HUES6 (cell line): ENCODE data around the gene FAM24B.

ENCODE experiments used
- H3K27ac ChIP-seq: 2 replicates; pipeline ENCODE4 v1.7.0; 2013; ENCODE audit warnings: low read depth, mild to moderate bottlenecking, low read length, inconsistent platforms
- H3K27me3 ChIP-seq: 2 replicates; pipeline ENCODE4 v1.6.1; 2013; ENCODE audit warnings: low read length; ENCODE audit not compliant: control insufficient read depth, insufficient read depth
- H3K36me3 ChIP-seq: 2 replicates; pipeline ENCODE4 v1.6.1; 2013; ENCODE audit warnings: low read length; ENCODE audit not compliant: control insufficient read depth, insufficient read depth
- H3K4me1 ChIP-seq: 2 replicates; pipeline ENCODE4 v1.6.1; 2013; ENCODE audit warnings: low read length; ENCODE audit not compliant: control insufficient read depth, insufficient read depth
- H3K4me3 ChIP-seq: 2 replicates; pipeline ENCODE4 v1.5.1; 2013; ENCODE audit warnings: low read depth, low read length
- H3K9ac ChIP-seq: one replicate; pipeline ENCODE4 v1.6.1; 2013; ENCODE audit warnings: mild to moderate bottlenecking, low read length
- H3K9me3 ChIP-seq: 2 replicates; pipeline ENCODE4 v1.6.1; 2013; ENCODE audit warnings: low read depth, low read length; ENCODE audit not compliant: control insufficient read depth, insufficient read depth

Gene FAM24B

DNA sequence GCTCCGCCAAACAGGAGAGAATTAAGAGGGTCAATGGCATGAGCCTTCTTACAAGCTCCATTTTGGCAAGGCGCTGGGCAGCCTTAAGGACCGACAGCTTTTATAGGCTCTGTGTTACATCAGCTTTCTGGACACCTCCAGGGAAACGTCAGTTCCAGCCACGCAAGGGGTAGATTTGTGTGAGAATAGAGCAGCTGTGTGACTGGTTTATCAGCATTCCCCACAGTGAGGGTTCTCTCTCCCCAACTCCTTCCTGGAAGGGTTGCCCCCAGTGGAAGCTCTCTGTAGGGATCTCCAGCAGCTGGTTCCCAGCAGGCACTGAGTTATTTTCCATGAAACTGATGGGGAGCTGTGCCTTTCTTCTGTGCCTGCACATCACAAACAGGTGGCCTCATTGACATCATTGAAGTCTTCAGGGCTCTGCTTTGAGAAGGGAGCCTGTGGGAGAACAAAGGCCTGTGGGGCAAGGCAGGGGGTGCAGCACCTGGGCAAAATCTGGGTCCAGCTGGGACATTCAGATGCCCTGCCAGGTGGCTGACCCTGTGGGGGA lies 33.5 kb downstream of the FAM24B start, which contains the start of gene CUZD1:
TSS of gene CUZD1 (minus strand) at position 75 of the 550 bp plus-strand sequence. CDS start at position 61, 14 bp downstream.
- H3K27ac ChIP-seq: no peak within 1 kb of the TSS; the same call in 1 of the 2 replicates
- no peaks in the 10 kb centered on the region for H3K27me3 ChIP-seq
- no peak within 1 kb of the TSS for H3K4me3 ChIP-seq
- H3K9me3 ChIP-seq: peaks cover 4% of the 10 kb centered on the region
- peaks cover 8% of the 10 kb centered on the region for H3K4me1 ChIP-seq
- peaks cover 3% of the 10 kb centered on the region; the same call in 1 of the 2 replicates for H3K36me3 ChIP-seq
- no peak within 1 kb of the TSS for H3K9ac ChIP-seq

GRCh38 chr10:122844146-122844545 lies 35.2 kb downstream of the FAM24B start:
- Histone ChIP-seq H3K9ac (no peak overlapping the region), H3K27ac (no peak overlapping the region), H3K4me3 (no peak overlapping the region), H3K9me3 (peaks cover 4% of the 10 kb centered on the region), H3K27me3 (no peaks in the 10 kb centered on the region), H3K36me3 (peaks cover 3% of the 10 kb centered on the region; the same call in 1 of the 2 replicates), H3K4me1 (peaks cover 8% of the 10 kb centered on the region; the same call in 1 of the 2 replicates)

DNA sequence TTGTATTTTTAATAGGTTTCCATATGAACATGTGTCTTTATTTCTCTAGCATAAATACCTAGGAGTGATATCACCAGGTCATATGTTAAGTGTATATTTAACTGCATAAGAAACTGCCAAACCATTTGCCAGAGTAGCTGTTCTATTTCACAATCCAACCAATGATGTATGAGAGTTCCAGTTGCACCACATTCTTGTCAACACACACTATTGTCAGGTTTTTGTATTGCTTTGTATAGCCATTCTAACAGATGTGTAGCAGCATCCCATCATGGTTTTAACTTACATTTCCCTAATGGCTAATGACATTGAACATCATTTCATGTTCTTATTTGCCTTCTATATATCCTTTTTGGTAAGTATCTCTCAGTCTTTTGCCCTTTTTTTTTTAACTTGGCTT lies 37.8 kb downstream of the FAM24B start:
- Histone ChIP-seq H3K9me3 (peaks cover 4% of the 10 kb centered on the region), H3K4me3 (no peak overlapping the region), H3K27ac (no peak overlapping the region), H3K9ac (no peak overlapping the region), H3K27me3 (no peaks in the 10 kb centered on the region), H3K36me3 (peaks cover 9% of the 10 kb centered on the region; the same call in 1 of the 2 replicates), H3K4me1 (peaks cover 8% of the 10 kb centered on the region; the same call in 1 of the 2 replicates)

DNA sequence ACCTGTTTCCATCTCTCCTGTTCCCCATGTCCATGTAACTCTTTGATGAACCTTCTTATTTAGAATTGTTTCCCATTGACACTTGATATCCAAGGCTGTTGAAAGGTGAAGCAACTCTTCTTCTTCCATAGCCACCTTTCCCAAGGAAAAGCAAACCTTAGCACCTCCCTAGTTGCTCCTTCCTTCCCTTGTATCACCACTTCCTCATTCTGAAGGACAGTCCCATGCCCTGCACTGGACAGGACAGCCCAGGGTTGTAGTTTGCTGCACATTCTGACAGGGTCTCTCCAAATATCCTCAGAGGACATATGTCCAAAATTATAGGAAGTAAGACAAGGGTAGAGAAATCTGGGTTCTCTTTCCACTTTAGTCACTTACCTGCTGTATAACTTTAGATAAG lies 39.9 kb downstream of the FAM24B start:
- Histone ChIP-seq H3K9ac (no peak overlapping the region), H3K36me3 (peaks cover 18% of the 10 kb centered on the region), H3K4me1 (no peaks in the 10 kb centered on the region), H3K27ac (no peak overlapping the region), H3K9me3 (peaks cover 4% of the 10 kb centered on the region), H3K27me3 (no peaks in the 10 kb centered on the region), H3K4me3 (no peak overlapping the region)

DNA sequence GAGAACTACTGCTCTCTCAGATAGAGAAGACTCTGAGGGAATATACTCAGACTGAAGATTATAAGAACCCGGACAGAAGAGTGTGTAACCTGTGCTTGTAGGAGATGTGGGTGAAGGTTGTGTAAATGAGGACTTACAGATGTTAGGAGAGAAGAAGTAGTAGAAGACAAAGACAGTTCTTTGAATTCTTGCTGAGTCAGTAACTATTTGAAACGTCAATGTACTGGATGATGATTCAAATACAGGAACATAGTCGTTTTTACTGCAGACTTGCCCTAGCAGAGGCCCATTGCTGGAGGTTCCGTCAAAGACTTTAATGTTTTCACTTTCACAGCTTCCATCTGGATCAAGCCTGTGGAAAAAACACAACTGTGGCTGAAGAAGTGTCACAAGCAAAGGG lies 40.5 kb downstream of the FAM24B start:
- peaks cover 4% of the 10 kb centered on the region for H3K9me3 ChIP-seq
- H3K36me3 ChIP-seq: peaks cover 18% of the 10 kb centered on the region
- H3K9ac ChIP-seq: no peak overlapping the region
- no peaks in the 10 kb centered on the region for H3K4me1 ChIP-seq
- H3K27me3 ChIP-seq: no peaks in the 10 kb centered on the region
- no peak overlapping the region for H3K4me3 ChIP-seq
- no peak overlapping the region for H3K27ac ChIP-seq

DNA sequence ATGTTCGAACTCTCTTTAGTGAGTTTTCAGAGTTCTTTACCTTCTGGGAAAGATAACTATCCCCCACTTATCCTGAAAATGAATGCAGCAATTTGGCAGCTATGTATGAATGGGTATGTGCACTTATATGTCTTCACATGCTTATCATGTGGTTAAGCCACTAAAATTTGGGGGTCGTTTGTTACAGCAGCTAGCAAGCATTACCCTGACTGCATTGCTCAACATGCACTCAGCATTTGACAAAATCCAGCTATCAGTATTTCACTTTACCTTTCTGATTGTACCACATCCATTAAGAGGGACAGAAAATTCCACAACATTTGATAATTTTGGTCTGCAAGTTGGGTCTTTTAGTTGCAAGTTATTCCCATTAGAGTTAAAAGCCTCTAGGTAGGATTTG lies 43.5 kb downstream of the FAM24B start:
- Histone ChIP-seq H3K9ac (no peak overlapping the region), H3K36me3 (peaks cover 27% of the 10 kb centered on the region), H3K4me3 (no peak overlapping the region), H3K27me3 (no peaks in the 10 kb centered on the region), H3K9me3 (no peaks in the 10 kb centered on the region), H3K4me1 (no peaks in the 10 kb centered on the region), H3K27ac (no peak overlapping the region)

- H3K4me3 ChIP-seq: no peak overlapping the region
- no peaks in the 10 kb centered on the region for H3K9me3 ChIP-seq
- H3K27ac ChIP-seq: no peak overlapping the region
- no peaks in the 10 kb centered on the region; the same call in 1 of the 2 replicates for H3K27me3 ChIP-seq
- peaks cover 17% of the 10 kb centered on the region for H3K36me3 ChIP-seq
- H3K9ac ChIP-seq: no peak overlapping the region
- H3K4me1 ChIP-seq: peaks cover 5% of the 10 kb centered on the region; the same call in 1 of the 2 replicates
These were observed 48.4 kb downstream of the FAM24B start for GRCh38 chr10:122830965-122831353.

DNA sequence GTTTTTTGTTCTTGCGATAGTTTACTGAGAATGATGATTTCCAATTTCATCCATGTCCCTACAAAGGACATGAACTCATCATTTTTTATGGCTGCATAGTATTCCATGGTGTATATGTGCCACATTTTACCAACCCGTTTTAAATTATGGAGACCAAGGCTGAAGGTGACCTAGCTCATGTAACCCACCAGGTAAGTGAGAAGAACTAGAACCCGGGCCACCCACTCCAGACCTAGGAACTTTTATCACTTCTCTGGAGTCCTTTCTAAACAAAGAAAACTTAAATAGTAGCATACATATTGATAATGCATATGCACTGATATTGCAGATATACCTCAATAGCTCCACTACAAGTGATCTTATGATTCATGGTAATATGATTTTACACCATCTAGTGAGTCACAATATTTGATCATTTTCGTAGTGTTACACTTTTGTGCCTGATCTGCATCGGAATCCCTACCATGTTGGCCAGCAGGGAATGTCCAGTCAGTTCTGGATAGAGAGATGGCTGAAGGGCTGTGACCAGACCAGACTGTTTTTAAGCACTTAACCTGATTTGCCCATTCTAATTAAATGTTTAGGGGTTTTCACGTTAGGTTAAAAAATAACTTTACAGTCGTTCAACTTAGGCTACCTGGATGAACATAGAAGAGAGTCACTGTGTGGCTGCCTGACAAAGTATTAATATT lies 49.0 kb downstream of the FAM24B start:
- no peak overlapping the region for H3K9ac ChIP-seq
- H3K36me3 ChIP-seq: peaks cover 13% of the 10 kb centered on the region; the same call in 1 of the 2 replicates
- H3K4me1 ChIP-seq: peaks cover 5% of the 10 kb centered on the region; the same call in 1 of the 2 replicates
- no peaks in the 10 kb centered on the region for H3K9me3 ChIP-seq
- H3K4me3 ChIP-seq: no peak overlapping the region
- H3K27me3 ChIP-seq: no peaks in the 10 kb centered on the region; the same call in 1 of the 2 replicates
- H3K27ac ChIP-seq: no peak overlapping the region

GRCh38 chr10:122829454-122829853 lies 49.9 kb downstream of the FAM24B start:
- peaks cover 9% of the 10 kb centered on the region; the same call in 1 of the 2 replicates for H3K36me3 ChIP-seq
- H3K27me3 ChIP-seq: no peaks in the 10 kb centered on the region; the same call in 1 of the 2 replicates
- no peak overlapping the region for H3K4me3 ChIP-seq
- no peak overlapping the region for H3K27ac ChIP-seq
- H3K9me3 ChIP-seq: no peaks in the 10 kb centered on the region
- peaks cover 5% of the 10 kb centered on the region; the same call in 1 of the 2 replicates for H3K4me1 ChIP-seq
- H3K9ac ChIP-seq: no peak overlapping the region

- Histone ChIP-seq H3K27me3 (no peaks in the 10 kb centered on the region; the same call in 1 of the 2 replicates), H3K9ac (no peak overlapping the region), H3K9me3 (no peaks in the 10 kb centered on the region), H3K4me3 (no peak overlapping the region), H3K27ac (no peak overlapping the region), H3K4me1 (peaks cover 5% of the 10 kb centered on the region; the same call in 1 of the 2 replicates), H3K36me3 (peaks cover 9% of the 10 kb centered on the region; the same call in 1 of the 2 replicates)
These were observed 50.6 kb downstream of the FAM24B start for GRCh38 chr10:122828716-122829255.

DNA sequence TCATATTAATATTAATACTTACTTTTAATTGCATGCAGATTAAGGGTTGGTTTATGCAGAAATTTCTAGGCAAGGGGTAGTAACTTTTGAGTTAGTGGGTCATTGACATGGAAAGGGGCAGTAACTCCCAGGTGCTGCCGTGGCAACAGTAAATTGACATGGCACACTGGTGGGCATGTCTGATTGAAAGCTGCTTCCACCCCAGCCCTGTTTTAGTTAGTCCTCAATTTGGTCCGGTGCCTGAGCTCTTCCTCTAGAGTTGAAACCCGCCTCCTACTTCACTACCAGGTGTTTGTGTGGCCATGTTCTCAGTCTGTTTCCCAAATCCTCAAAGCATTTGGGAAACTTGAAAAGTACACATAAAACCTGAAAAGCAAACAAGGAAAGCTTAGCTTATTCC lies 52.1 kb downstream of the FAM24B start:
- no peaks in the 10 kb centered on the region; the same call in 1 of the 2 replicates for H3K27me3 ChIP-seq
- peaks cover 5% of the 10 kb centered on the region; the same call in 1 of the 2 replicates for H3K4me1 ChIP-seq
- no peak overlapping the region for H3K9ac ChIP-seq

More for the DNA sequence above, 52.1 kb downstream of the FAM24B start:
- Histone ChIP-seq H3K4me3 (no peak overlapping the region), H3K27ac (no peak overlapping the region), H3K36me3 (peaks cover 8% of the 10 kb centered on the region; the same call in 1 of the 2 replicates), H3K9me3 (no peaks in the 10 kb centered on the region)
